Adrenal gland (tissue), 12 donors: Measurements from ENCODE around the gene TFB2M. TPM values are rescaled to one million over a fixed set of nuclear protein-coding genes. Genes with fewer than 3 reads are reported as not detected.

Experiments used
- DNase-seq, 7 donors: peaks; one replicate each; pipeline ENCODE4 v3.0.0-alpha.2; 2019 to 2020
- H3K27ac ChIP-seq, 5 donors: fragments of 200-600 bp; sonication (generic) in 4 of 5; 1 replicate in 3 of 5; 2 replicates in 2 of 5; pipeline versions ENCODE4 v1.5.1 to v1.8.0; 2016 to 2020; ENCODE audit warnings: mild to moderate bottlenecking in 1 of 5
- H3K27me3 ChIP-seq: fragments of 200-600 bp; 2 replicates; pipeline ENCODE4 v1.8.0; 2021
- H3K36me3 ChIP-seq, 2 donors: fragments of 200-600 bp; replicated peaks in 1 of 2; 1 replicate in 1 of 2; 2 replicates in 1 of 2; pipeline versions ENCODE4 v1.5.1 to v1.8.0; 2018 to 2022
- H3K4me1 ChIP-seq, 2 donors: fragments of 200-600 bp; replicated peaks in 1 of 2; 1 replicate in 1 of 2; 2 replicates in 1 of 2; pipeline versions ENCODE4 v1.5.1 to v1.8.0; 2018 to 2021
- H3K4me3 ChIP-seq, 4 donors: fragments of 200-600 bp; sonication (generic) in 3 of 4; one replicate each; pipeline ENCODE4 v1.5.1; 2016 to 2018
- H3K9me3 ChIP-seq, 3 donors: fragments of 200-600 bp; sonication (generic) in 1 of 3; replicated peaks in 1 of 3; 1 replicate in 2 of 3; 2 replicates in 1 of 3; pipeline versions ENCODE4 v1.5.1 to v1.8.0; 2016 to 2021
- POLR2A ChIP-seq, 2 donors: fragments of 450-650 bp; IDR thresholded peaks; one replicate each; pipeline ENCODE4 v1.6.1; 2017; ENCODE audit warnings: antibody characterized with exemption in 2 of 2, mild to moderate bottlenecking in 2 of 2, moderate library complexity in 1 of 2
- WGBS, 4 donors: extraction: QIAGEN DNeasy Blood & Tissue Kit in 2 of 4; methylation state at CpG; one replicate each; pipeline versions ENCODE4 v1.1.5 to v1.1.7; 2013 to 2017; 5-methylcytosine and 5-hydroxymethylcytosine counted together
- intact Hi-C, 2 donors: fragments of 100-400 bp; cut with DNase I; formaldehyde crosslinking; loops; one replicate each; pipeline versions ENCODE4 v1.14.1 to v1.15.0; 2022 to 2023
- polyA plus RNA-seq, 3 donors: library from polyadenylated mRNA; stranded (reverse); fragments of 200-250 nt in 2 of 3; fragments of 350-450 nt in 1 of 3; fragmentation: Illumina TruSeq in 1 of 3; extraction: RNeasy Lipid Tissue Mini Kit (QIAGEN cat#74804) in 1 of 3; gene quantifications; one replicate each; pipeline ENCODE4 v1.2.3, GENCODE V29; 2013 to 2014
- small RNA-seq, 2 donors: library from RNA; depleted of rRNA; stranded (forward); fragments of <200 nt; gene quantifications; one replicate each; pipeline ENCODE3, GENCODE V24; 2016
- total RNA-seq, 9 donors: library from RNA; depleted of rRNA in 4 of 9; stranded (reverse); fragments of >200 nt in 4 of 9; fragments of 120-200 nt in 1 of 9; fragmentation: NEBNext Ultra II Directional in 1 of 9; extraction: Animal tissue kit (Norgen Biotek cat#: 25700) in 1 of 9; gene quantifications; one replicate each; pipeline versions ENCODE4 v1.1.0 to v1.2.4, GENCODE V29; 2013 to 2023
- TF ChIP-seq, protein P1 (sequence below), 6 experiments: fragments of 450-650 bp in 4 of 6; fragments of 200-600 bp in 2 of 6; sonication (generic) in 1 of 6; IDR thresholded peaks; 1 replicate in 5 of 6; 2 replicates in 1 of 6; pipeline versions ENCODE4 v1.5.1 to v1.8.0; 2016 to 2021; ENCODE audit warnings: antibody characterized with exemption in 6 of 6, mild to moderate bottlenecking in 2 of 6, moderate library complexity in 1 of 6
- donor health status: healthy with polysubstance abuse.
- donor health status: Bipolar disorder and iron deficiency.
- donor health status: DM: yes; HTN: yes; CAD: no.
- donor health status: DM: no; HTN: no; CAD: no.
- donor health status: DM: no; HTN: no; CAD: no.
- donor health status: DM: yes; HTN: yes; CAD: no.

The TFB2M gene
- total and polyA plus RNA-seq, 12 donors = 6.0 to 44.8 (median 26.5) TPM

DNA sequence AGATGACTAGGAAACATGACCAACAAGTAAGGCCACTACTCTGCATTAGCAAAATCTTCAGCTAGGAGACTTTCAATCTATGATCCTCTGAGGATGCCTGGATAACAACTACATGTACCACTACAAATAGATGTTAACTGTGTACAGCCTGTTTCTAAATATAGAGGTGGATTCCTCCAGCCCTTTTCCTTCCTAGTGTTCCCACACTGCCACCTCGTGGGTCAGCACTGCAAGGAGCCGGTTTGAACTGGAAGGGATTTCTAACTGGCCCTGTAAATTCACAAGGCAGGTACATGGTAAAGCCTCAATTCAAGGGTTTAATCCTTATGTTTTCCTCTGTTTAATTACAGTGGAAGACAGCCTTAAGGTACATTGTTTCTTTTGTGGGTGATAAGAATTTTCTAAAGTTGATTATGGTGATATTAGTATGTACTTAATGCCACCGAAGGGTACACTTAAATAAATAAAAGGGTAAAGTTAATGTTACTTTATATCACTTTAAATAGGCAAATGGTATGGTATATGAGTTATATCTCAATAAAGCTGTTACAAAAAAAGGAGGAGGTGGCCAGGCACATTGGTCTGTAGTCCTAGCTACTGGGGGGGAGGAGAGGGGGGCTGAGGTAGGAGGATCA is 73.3 kb downstream of the TFB2M start:
- peak; percentile 64 to 82 (median 74) for DNase-seq
- H3K4me3 ChIP-seq = no peak overlapping the region

DNA sequence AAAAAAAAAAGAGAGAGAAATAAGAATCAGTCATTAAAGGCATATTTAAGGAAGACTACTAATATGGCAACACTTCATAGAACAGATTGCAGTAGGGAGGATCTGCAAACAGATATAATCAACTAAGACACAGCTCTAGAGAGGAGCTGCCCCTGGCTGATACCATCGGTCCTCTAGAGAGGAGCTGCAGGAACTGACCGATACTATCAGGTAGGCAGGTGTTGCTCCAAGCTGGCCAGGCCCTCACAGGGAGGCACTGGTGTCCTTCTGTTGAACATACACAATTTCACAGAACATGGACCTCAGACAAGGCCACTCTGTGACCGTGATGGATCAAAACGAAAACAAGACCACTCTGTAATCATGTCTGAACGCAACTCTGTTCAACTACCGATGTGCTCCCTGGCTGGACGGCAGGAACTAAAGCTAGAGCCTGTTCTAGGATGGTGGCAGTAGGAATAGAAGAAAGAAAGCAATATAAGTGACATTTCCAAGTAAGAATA is 74.5 kb downstream of the TFB2M start:
- Histone ChIP-seq H3K27ac (no peak overlapping the region), H3K9me3 (no peaks in the 10 kb centered on the region), H3K36me3 (no peaks in the 10 kb centered on the region), H3K4me1 (no peaks in the 10 kb centered on the region), H3K4me3 (no peak overlapping the region), H3K27me3 (no peaks in the 10 kb centered on the region)
- TF ChIP-seq, protein P1, sequence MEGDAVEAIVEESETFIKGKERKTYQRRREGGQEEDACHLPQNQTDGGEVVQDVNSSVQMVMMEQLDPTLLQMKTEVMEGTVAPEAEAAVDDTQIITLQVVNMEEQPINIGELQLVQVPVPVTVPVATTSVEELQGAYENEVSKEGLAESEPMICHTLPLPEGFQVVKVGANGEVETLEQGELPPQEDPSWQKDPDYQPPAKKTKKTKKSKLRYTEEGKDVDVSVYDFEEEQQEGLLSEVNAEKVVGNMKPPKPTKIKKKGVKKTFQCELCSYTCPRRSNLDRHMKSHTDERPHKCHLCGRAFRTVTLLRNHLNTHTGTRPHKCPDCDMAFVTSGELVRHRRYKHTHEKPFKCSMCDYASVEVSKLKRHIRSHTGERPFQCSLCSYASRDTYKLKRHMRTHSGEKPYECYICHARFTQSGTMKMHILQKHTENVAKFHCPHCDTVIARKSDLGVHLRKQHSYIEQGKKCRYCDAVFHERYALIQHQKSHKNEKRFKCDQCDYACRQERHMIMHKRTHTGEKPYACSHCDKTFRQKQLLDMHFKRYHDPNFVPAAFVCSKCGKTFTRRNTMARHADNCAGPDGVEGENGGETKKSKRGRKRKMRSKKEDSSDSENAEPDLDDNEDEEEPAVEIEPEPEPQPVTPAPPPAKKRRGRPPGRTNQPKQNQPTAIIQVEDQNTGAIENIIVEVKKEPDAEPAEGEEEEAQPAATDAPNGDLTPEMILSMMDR (IDR thresholded peaks at IDR 0.05) = no peak
- TF ChIP-seq POLR2A (IDR thresholded peaks at IDR 0.05) = no peak
- DNase-seq = no peak
- intact Hi-C loops = no loop called here
- WGBS, 4 donors = 76 to 83% (median 81%) methylated on average over 7 of the region's 7 CpGs

More for the DNA sequence above, 73.3 kb downstream of the TFB2M start:
- H3K4me1 ChIP-seq = no peaks in the 10 kb centered on the region
- H3K27ac ChIP-seq = no peak overlapping the region
- 30 to 33% (median 32%) methylated on average over 3 of the region's 3 CpGs for WGBS, 4 donors
- intact Hi-C loops = no loop called here
- no peaks in the 10 kb centered on the region for H3K9me3 ChIP-seq
- no peaks in the 10 kb centered on the region for H3K36me3 ChIP-seq
- TF ChIP-seq, protein P1 (IDR thresholded peaks at IDR 0.05) = peak; percentile 68 to 78 (median 72)
- no peak for TF ChIP-seq POLR2A (IDR thresholded peaks at IDR 0.05)
- no peaks in the 10 kb centered on the region for H3K27me3 ChIP-seq

Small RNAs within 50 kb of the gene (small RNA-seq; reads per million reads assigned to genes)
- gene AL356583.2 = 0 reads per million in 2 donors

Other genes with a start within 250 kb of the TFB2M start
- gene SMYD3, start 59.0 kb downstream of the TFB2M start, total RNA-seq = 10 to 100 TPM; 13.5 to 78.2 (median 27.9) TPM
- gene SMYD3, start 59.0 kb downstream of the TFB2M start, polyA plus RNA-seq = 10 to 100 TPM; 16.8 to 29.9 (median 25.6) TPM
- 10 to 100 TPM; 22.6 to 85.6 (median 59.3) TPM for gene CNST, start 195 bp upstream of the TFB2M start, total RNA-seq
- gene CNST, start 195 bp upstream of the TFB2M start, polyA plus RNA-seq = 10 to 100 TPM; 11.4 to 27.3 (median 13.9) TPM
- gene SCCPDH, start 158.1 kb upstream of the TFB2M start, total RNA-seq = 100 to 1,000 TPM in 2 of 9 donors, 10 to 100 TPM in 7; 34.2 to 180 (median 63.3) TPM
- gene SCCPDH, start 158.1 kb upstream of the TFB2M start, polyA plus RNA-seq = 100 to 1,000 TPM in 1 of 3 donors, 10 to 100 TPM in 2; 12.0 to 116 (median 27.6) TPM